K562 (cell line): ENCODE measurements around the gene JPH3. TPM values are rescaled to one million over a fixed set of nuclear protein-coding genes. Genes with fewer than 3 reads are reported as not detected.

ENCODE experiments used
- ATAC-seq: fragments of 200-7000 bp; cut with Tn5 transposase; 3 replicates; pipeline ENCODE4 v1.9.1; 2020; ENCODE audit warnings: moderate library complexity
- BruUV-seq: library from RNA; stranded (reverse); fragments of 400-500 nt; replicated peaks from 2 replicates; lab custom pipeline; 2021; lab: Mats Ljungman, UMichigan
- CTCF ChIA-PET: fragments of 300-600 bp; formaldehyde crosslinking; extraction: SDS; loops from one replicate; lab custom pipeline; 2021; ENCODE audit warnings: low intra/inter-chr PET ratio; lab: Yijun Ruan, JAX
- POLR2A ChIA-PET: fragments of 300-600, 350-650 bp; sonication (Branson Sonifier 250); formaldehyde crosslinking; extraction: SDS; loops from one replicate; lab custom pipeline; 2021; ENCODE audit warnings: antibody characterized with exemption, inconsistent platforms; lab: Yijun Ruan, JAX
- DNase-seq, 4 experiments: peaks; one replicate each; pipeline versions ENCODE4 v3.0.0 to v3.0.0-alpha.2; 2011 to 2018; ENCODE audit warnings: low spot score in 3 of 4, mixed read lengths in 3 of 4; ENCODE audit errors: extremely low read depth in 1 of 4
- FAIRE-seq: peaks from 2 replicates; lab custom pipeline; 2011; peaks lifted over from hg19 to GRCh38; lab: Jason Lieb, UNC
- H2AFZ ChIP-seq: 2 replicates; pipeline ENCODE4 v1.6.0; 2011; ENCODE audit warnings: low read depth, low read length, control low read depth, inconsistent platforms
- H3K27ac ChIP-seq: fragments of 200-600 bp; 3 replicates; pipeline ENCODE4 v1.8.0; 2011; ENCODE audit warnings: low read depth, mild to moderate bottlenecking, control low read depth, inconsistent platforms, low read length, moderate library complexity, mixed read lengths; ENCODE audit errors: extremely low read depth
- H3K27me3 ChIP-seq, 2 experiments: fragments of 300-600 bp in 1 of 2; 2 replicates in 1 of 2; 3 replicates in 1 of 2; pipeline versions ENCODE4 v1.6.0 to v1.8.0; 2011; ENCODE audit warnings: inconsistent platforms in 2 of 2, low read length in 2 of 2, mild to moderate bottlenecking in 1 of 2, mixed read lengths in 1 of 2, moderate library complexity in 1 of 2; ENCODE audit not compliant: control insufficient read depth in 2 of 2, insufficient read depth in 2 of 2
- H3K36me3 ChIP-seq: fragments of 300-600 bp; 3 replicates; pipeline ENCODE4 v1.8.0; 2011; ENCODE audit warnings: mild to moderate bottlenecking, low read length, inconsistent platforms; ENCODE audit not compliant: control insufficient read depth, insufficient read depth
- H3K4me1 ChIP-seq, 2 experiments: fragments of 200-600 bp in 1 of 2; replicated peaks in 1 of 2; 2 replicates in 1 of 2; 3 replicates in 1 of 2; pipeline versions ENCODE4 v1.5.1 to v1.8.0; 2011; ENCODE audit warnings: inconsistent platforms in 2 of 2, low read length in 2 of 2, mild to moderate bottlenecking in 1 of 2, mixed read lengths in 1 of 2, moderate library complexity in 1 of 2; ENCODE audit not compliant: control insufficient read depth in 2 of 2, insufficient read depth in 2 of 2
- H3K4me2 ChIP-seq: 2 replicates; pipeline ENCODE4 v1.6.1; 2011; ENCODE audit warnings: low read length, control low read depth, inconsistent platforms, mixed read lengths; ENCODE audit not compliant: insufficient read depth
- H3K4me3 ChIP-seq: fragments of 200-600 bp; sonication (generic), shearing (Covaris generic); 2 replicates; pipeline ENCODE4 v1.5.1; 2016; ENCODE audit warnings: control low read depth, inconsistent platforms
- H3K79me2 ChIP-seq: fragments of 200-600 bp; 3 replicates; pipeline ENCODE4 v1.8.0; 2011; ENCODE audit warnings: low read length, inconsistent platforms; ENCODE audit not compliant: control insufficient read depth, insufficient read depth
- H3K9ac ChIP-seq, 2 experiments: 2 replicates each; pipeline versions ENCODE4 v1.6.0 to v1.6.1; 2011; ENCODE audit warnings: low read depth in 2 of 2, low read length in 2 of 2, control low read depth in 1 of 2, inconsistent platforms in 1 of 2, mild to moderate bottlenecking in 1 of 2, mixed read lengths in 1 of 2; ENCODE audit not compliant: insufficient read depth in 1 of 2
- H3K9me1 ChIP-seq: one replicate; pipeline ENCODE4 v1.6.0; 2011; ENCODE audit warnings: inconsistent platforms, mild to moderate bottlenecking, low read length, moderate library complexity; ENCODE audit not compliant: control insufficient read depth, insufficient read depth
- H3K9me3 ChIP-seq: replicated peaks from 2 replicates; pipeline ENCODE4 v1.5.1; 2011; ENCODE audit warnings: low read depth, low read length, inconsistent platforms; ENCODE audit not compliant: control insufficient read depth, insufficient read depth
- H4K20me1 ChIP-seq: replicated peaks from 2 replicates; pipeline ENCODE4 v1.6.1; 2011; ENCODE audit warnings: low read length, inconsistent platforms, mixed read lengths; ENCODE audit not compliant: control insufficient read depth, insufficient read depth
- FOXA1 ChIP-seq: fragments of 450-650 bp; IDR thresholded peaks from 2 replicates; pipeline ENCODE4 v1.6.1; 2016; ENCODE audit warnings: mild to moderate bottlenecking, borderline replicate concordance
- HDAC1 ChIP-seq, 2 experiments: fragments of 450-650 bp; IDR thresholded peaks; 2 replicates each; pipeline ENCODE4 v1.6.1; 2016 to 2017; ENCODE audit warnings: inconsistent platforms in 1 of 2, mild to moderate bottlenecking in 1 of 2, moderate library complexity in 1 of 2
- MBD2 ChIP-seq: sonication (generic); IDR thresholded peaks from 2 replicates; pipeline ENCODE4 v1.6.1; 2016; ENCODE audit warnings: low read depth, borderline replicate concordance
- MCM7 ChIP-seq, 2 experiments: fragments of 450-650 bp; IDR thresholded peaks; 2 replicates each; pipeline ENCODE4 v1.6.1; 2016 to 2018
- MYNN ChIP-seq, 2 experiments: sonication (generic); formaldehyde crosslinking in 1 of 2; IDR thresholded peaks; 2 replicates each; pipeline versions ENCODE4 v1.5.0 to v1.6.1; 2016 to 2020; ENCODE audit warnings: antibody characterized with exemption in 1 of 2, missing genetic modification reagents in 1 of 2
- NONO ChIP-seq, 2 experiments: fragments of 200-400 bp in 1 of 2; fragments of 450-650 bp in 1 of 2; formaldehyde crosslinking in 1 of 2; IDR thresholded peaks; 2 replicates each; pipeline ENCODE4 v1.6.1; 2017; ENCODE audit warnings: low read depth in 2 of 2, mild to moderate bottlenecking in 2 of 2, moderate library complexity in 2 of 2, low read length in 1 of 2
- PHF20 ChIP-seq: fragments of 450-650 bp; IDR thresholded peaks from 2 replicates; pipeline ENCODE4 v1.6.1; 2018; ENCODE audit not compliant: partially characterized antibody
- PML ChIP-seq: IDR thresholded peaks from 2 replicates; pipeline ENCODE4 v1.6.1; 2012; ENCODE audit warnings: low read length, inconsistent platforms
- RBM15 ChIP-seq: fragments of 200-400 bp; formaldehyde crosslinking; IDR thresholded peaks from 2 replicates; pipeline ENCODE4 v1.6.1; 2018; ENCODE audit warnings: mild to moderate bottlenecking, low read length, moderate library complexity; ENCODE audit not compliant: insufficient read depth
- RFX7 ChIP-seq: fragments of 250-450 bp; sonication (Bioruptor Pico); IDR thresholded peaks from 2 replicates; pipeline ENCODE4 v1.5.1; 2021; ENCODE audit warnings: mild to moderate bottlenecking
- SMARCC2 ChIP-seq: fragments of 450-650 bp; IDR thresholded peaks from 2 replicates; pipeline ENCODE4 v1.6.1; 2017; ENCODE audit warnings: antibody characterized with exemption, moderate library complexity, mild to moderate bottlenecking, low read depth
- STAT5A ChIP-seq: IDR thresholded peaks from 2 replicates; pipeline ENCODE4 v1.6.1; 2012; ENCODE audit warnings: low read length, inconsistent platforms, borderline replicate concordance
- TAF1 ChIP-seq: IDR thresholded peaks from 2 replicates; pipeline ENCODE4 v1.6.1; 2011; ENCODE audit warnings: mild to moderate bottlenecking, low read length, moderate library complexity; ENCODE audit not compliant: insufficient read depth, control insufficient read depth, severe bottlenecking; ENCODE audit errors: extremely low read depth
- TCFL5 ChIP-seq: fragments of 250-450 bp; sonication (Bioruptor Pico); conservative IDR thresholded peaks from 2 replicates; pipeline ENCODE4 v1.6.1; 2021; ENCODE audit warnings: mild to moderate bottlenecking, moderate library complexity, matching md5 sums
- WHSC1 ChIP-seq: IDR thresholded peaks from one replicate; pipeline ENCODE4 v1.6.1; 2012; ENCODE audit warnings: low read length, control low read depth, inconsistent platforms
- ZNF699 ChIP-seq: fragments of 250-450 bp; sonication (Bioruptor Pico); IDR thresholded peaks from 2 replicates; pipeline ENCODE4 v1.8.0; 2021; ENCODE audit warnings: mild to moderate bottlenecking, moderate library complexity; ENCODE audit not compliant: insufficient replicate concordance
- ZNF717 ChIP-seq: fragments of 250-450 bp; sonication (Bioruptor Pico); IDR thresholded peaks from 2 replicates; pipeline ENCODE4 v1.5.0; 2021
- ZNF79 ChIP-seq: fragments of 250-450 bp; sonication (Bioruptor Pico); IDR thresholded peaks from 2 replicates; pipeline ENCODE4 v1.4.0; 2020; ENCODE audit warnings: low read depth, mild to moderate bottlenecking, moderate library complexity
- WGBS: fragments of 100-300 bp; shearing (Covaris generic); methylation state at CpG from one replicate; pipeline ENCODE4 v1.1.6; 2016; ENCODE audit warnings: low coverage, mixed read lengths; ENCODE audit not compliant: insufficient coverage; ENCODE audit errors: missing lambda C conversion rate; 5-methylcytosine and 5-hydroxymethylcytosine counted together
- in situ Hi-C: fragments of 300-500 bp; cut with MboI; formaldehyde crosslinking; loops from 4 replicates; pipeline ENCODE4 v1.15.0; 2018; ENCODE audit warnings: inconsistent platforms, mixed read lengths
- intact Hi-C: fragments of 100-400 bp; cut with micrococcal nuclease; formaldehyde crosslinking; loops from 2 replicates; pipeline ENCODE4 v1.14.2; 2022
- polyA plus RNA-seq, 8 experiments: library from polyadenylated mRNA; depleted of rRNA in 4 of 8; stranded (reverse) in 5 of 8; unstranded in 3 of 8; fragments of >200 nt; fragmentation: Nextera tagmentation in 2 of 8; fragmentation: Illumina TruSeq in 1 of 8; extraction: Ambion mirVana in 2 of 8; extraction: Trizol in 1 of 8; gene quantifications; 2 replicates each; pipeline versions ENCODE4 v1.2.1 to v1.2.3, GENCODE V29; 2011 to 2014; ENCODE audit warnings: inconsistent platforms in 1 of 8, missing spikeins in 1 of 8
- total RNA-seq, 7 experiments: library from RNA; depleted of rRNA in 6 of 7; stranded (reverse); fragments of >200 nt in 6 of 7; fragmentation: Illumina TruSeq in 2 of 7; extraction: Trizol in 2 of 7; gene quantifications; 2 replicates each; pipeline versions ENCODE4 v1.2.1 to v1.2.3, GENCODE V29; 2011 to 2021; ENCODE audit warnings: low replicate concordance in 1 of 7

JPH3 gene
- total and polyA plus RNA-seq, 9 of the 15 experiments (the other 6 are each of a cell fraction or from before 2014, with no cell fraction given): 0.01 TPM; not detected in 8

DNA sequence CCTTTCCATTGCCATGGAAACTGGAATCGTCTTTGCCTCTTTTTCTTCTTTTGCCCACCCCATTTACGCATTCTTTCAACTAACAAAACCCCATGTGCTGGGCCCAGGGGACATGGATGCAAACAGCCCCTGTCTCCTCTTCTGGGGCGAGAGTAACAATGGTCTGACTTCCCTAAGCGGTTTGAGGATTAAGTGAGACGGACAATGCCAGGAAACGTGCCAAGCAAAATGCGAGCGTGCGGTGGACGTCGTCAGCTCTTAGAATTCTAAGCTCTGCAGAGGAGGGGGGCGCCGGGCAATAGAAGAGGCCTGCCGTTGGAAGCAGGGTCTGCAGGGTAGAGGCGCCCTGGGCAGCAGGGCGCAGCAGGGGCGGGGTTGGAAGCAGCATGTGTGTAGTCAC, 42.4 kb upstream of the JPH3 start:
- H3K79me2 ChIP-seq: no peaks in the 10 kb centered on the region
- 0 out of 2 replicates have a peak, but pooled peaks cover 4% of the 10 kb centered on the region for H4K20me1 ChIP-seq
- H3K4me1 ChIP-seq: peaks cover 4 to 33% of the 10 kb centered on the region in 2 experiments; a peak in 4 of 5 replicates
- H3K36me3 ChIP-seq: no peaks in the 10 kb centered on the region
- intact Hi-C loops: loop anchor here (10.0 kb wide), 1 partner anchor 145 kb away; no protein-coding TSS in a partner anchor
- no peaks in the 10 kb centered on the region; the same call in 1 of the 2 replicates for H3K9me3 ChIP-seq
- DNase-seq (no peak), ATAC-seq (no peak), FAIRE-seq (no peak)
- H3K9ac ChIP-seq: no peak overlapping the region
- CTCF ChIA-PET: no interaction called here
- no peak overlapping the region for H3K27ac ChIP-seq
- H3K9me1 ChIP-seq: no peaks in the 10 kb centered on the region
- TF ChIP-seq ZNF79 (CRISPR knock-in tag) (no peak), MCM7 (IDR thresholded peaks at IDR 0.05) (no peak), SMARCC2 (no peak), ZNF699 (no peak), FOXA1 (no peak), PHF20 (no peak), PML (no peak), TAF1 (no peak), RFX7 (CRISPR knock-in tag) (no peak), HDAC1 (IDR thresholded peaks at IDR 0.05) (no peak), STAT5A (no peak), MBD2 (no peak), ZNF717 (CRISPR knock-in tag) (no peak), TCFL5 (CRISPR knock-in tag) (no peak), RBM15 (no peak), WHSC1 (no peak), NONO (IDR thresholded peaks at IDR 0.05; ENCODE audit: low read depth in 2 of 2, low read length in 1 of 2) (no peak), MYNN (IDR thresholded peaks at IDR 0.05) (no peak), MYNN (CRISPR knock-in tag; IDR thresholded peaks at IDR 0.05) (no peak)
- no peak overlapping the region for H3K4me2 ChIP-seq
- no peak overlapping the region for H3K4me3 ChIP-seq
- BruUV-seq: no TSS peak
- 63% methylated on average over 15 of the region's 17 CpGs for WGBS
- in situ Hi-C loops: no loop called here
- peaks cover 17 to 55% of the 10 kb centered on the region in 2 experiments for H3K27me3 ChIP-seq
- POLR2A ChIA-PET: interaction anchor here (0.6 to 1.4 kb wide), 3 partner anchors 31 to 155 kb away, joined by 3 to 4 read pairs (median 4); no protein-coding TSS in a partner anchor
- peak overlapping the region; percentile 29; the same call in 1 of the 2 replicates for H2AFZ ChIP-seq
